ENCODE data around the gene MYCL. TPM values are rescaled to one million over a fixed set of nuclear protein-coding genes. Genes with fewer than 3 reads are reported as not detected.

The MYCL gene
- total RNA-seq, 1 experiment from 2014 or later: 2.0 TPM

- in situ Hi-C loops (cut with HindIII; ENCODE audit: low pct_unique_long_range_greater_than_20kb, low sequenced_read_pairs) (no loop called here), intact Hi-C loops (cut with micrococcal nuclease; ENCODE audit: unreplicated experiment) (no loop called here)
- Histone ChIP-seq H3K9me3 (ENCODE audit: control insufficient read depth, insufficient read depth, low read depth, low read length) (no peaks in the 10 kb centered on the region), H3K4me3 (ENCODE audit: low read depth in 2 of 2, low read length in 2 of 2) (no peak overlapping the region), H3K27me3 (ENCODE audit: control insufficient read depth, insufficient read depth, low read length) (no peaks in the 10 kb centered on the region), H3K4me1 (ENCODE audit: control insufficient read depth, insufficient read depth, low read length) (peaks cover under 1% of the 10 kb centered on the region; the same call in 1 of the 2 replicates), H3K27ac (ENCODE audit: low read length) (no peak overlapping the region), H3K36me3 (ENCODE audit: control insufficient read depth, insufficient read depth, low read length) (no peaks in the 10 kb centered on the region)
- ChIA-PET CTCF (no interaction called here), POLR2A (no interaction called here)
- TF ChIP-seq REST (IDR thresholded peaks at IDR 0.05; ENCODE audit: insufficient read depth in 1 of 2, low read depth in 2 of 2, low read length in 1 of 2) (no peak), POLR2AphosphoS5 (IDR thresholded peaks at IDR 0.05; ENCODE audit: low read depth, low read length) (no peak)
- DNase-seq (ENCODE audit: low read depth, low spot score) (no peak), ATAC-seq (no peak)
- BruUV-seq (replicated peaks): no TSS peak
Measured at GRCh38 chr1:39876144-39876543, 25.6 kb downstream of the MYCL start.

- no TSS peak for BruUV-seq (replicated peaks)
- Histone ChIP-seq H3K9me3 (ENCODE audit: control insufficient read depth, insufficient read depth, low read depth, low read length) (no peaks in the 10 kb centered on the region), H3K4me3 (ENCODE audit: low read depth in 2 of 2, low read length in 2 of 2) (no peak overlapping the region), H3K27ac (ENCODE audit: low read length) (no peak overlapping the region), H3K36me3 (ENCODE audit: control insufficient read depth, insufficient read depth, low read length) (no peaks in the 10 kb centered on the region), H3K27me3 (ENCODE audit: control insufficient read depth, insufficient read depth, low read length) (no peaks in the 10 kb centered on the region), H3K4me1 (ENCODE audit: control insufficient read depth, insufficient read depth, low read length) (no peaks in the 10 kb centered on the region; the same call in 1 of the 2 replicates)
- CTCF ChIA-PET: interaction anchor here (0.6 kb wide), 2 partner anchors 72 to 232 kb away, joined by 3 to 8 read pairs; no protein-coding TSS in a partner anchor
- no peak for DNase-seq (ENCODE audit: low read depth, low spot score)
- POLR2A ChIA-PET: interaction anchor here (0.6 to 0.7 kb wide), 3 partner anchors 38 to 643 kb away, joined by 3 to 11 read pairs (median 4); no protein-coding TSS in a partner anchor
- intact Hi-C loops (cut with micrococcal nuclease; ENCODE audit: unreplicated experiment): no loop called here
- ATAC-seq: no peak
- in situ Hi-C loops (cut with HindIII; ENCODE audit: low pct_unique_long_range_greater_than_20kb, low sequenced_read_pairs): no loop called here
- TF ChIP-seq SIN3A (IDR thresholded peaks at IDR 0.05; ENCODE audit: borderline replicate concordance, insufficient read depth, low read depth, low read length): no peak
- TF ChIP-seq, protein P1, sequence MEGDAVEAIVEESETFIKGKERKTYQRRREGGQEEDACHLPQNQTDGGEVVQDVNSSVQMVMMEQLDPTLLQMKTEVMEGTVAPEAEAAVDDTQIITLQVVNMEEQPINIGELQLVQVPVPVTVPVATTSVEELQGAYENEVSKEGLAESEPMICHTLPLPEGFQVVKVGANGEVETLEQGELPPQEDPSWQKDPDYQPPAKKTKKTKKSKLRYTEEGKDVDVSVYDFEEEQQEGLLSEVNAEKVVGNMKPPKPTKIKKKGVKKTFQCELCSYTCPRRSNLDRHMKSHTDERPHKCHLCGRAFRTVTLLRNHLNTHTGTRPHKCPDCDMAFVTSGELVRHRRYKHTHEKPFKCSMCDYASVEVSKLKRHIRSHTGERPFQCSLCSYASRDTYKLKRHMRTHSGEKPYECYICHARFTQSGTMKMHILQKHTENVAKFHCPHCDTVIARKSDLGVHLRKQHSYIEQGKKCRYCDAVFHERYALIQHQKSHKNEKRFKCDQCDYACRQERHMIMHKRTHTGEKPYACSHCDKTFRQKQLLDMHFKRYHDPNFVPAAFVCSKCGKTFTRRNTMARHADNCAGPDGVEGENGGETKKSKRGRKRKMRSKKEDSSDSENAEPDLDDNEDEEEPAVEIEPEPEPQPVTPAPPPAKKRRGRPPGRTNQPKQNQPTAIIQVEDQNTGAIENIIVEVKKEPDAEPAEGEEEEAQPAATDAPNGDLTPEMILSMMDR (IDR thresholded peaks at IDR 0.05): no peak
- TF ChIP-seq TCF7L2 (IDR thresholded peaks at IDR 0.05; ENCODE audit: low read depth, low read length): no peak
- TF ChIP-seq POLR2AphosphoS5 (IDR thresholded peaks at IDR 0.05; ENCODE audit: low read depth, low read length): no peak
- no peak for TF ChIP-seq REST (IDR thresholded peaks at IDR 0.05; ENCODE audit: insufficient read depth in 1 of 2, low read depth in 2 of 2, low read length in 1 of 2)
Measured at GRCh38 chr1:39872698-39873097, 29.0 kb downstream of the MYCL start.

Data from Panc1 (cell line).